ENCODE data around the gene ANKS3.

GRCh38 chr16:4682616-4683254, 51.3 kb downstream of the ANKS3 start:
- TF ChIP-seq, protein P1, sequence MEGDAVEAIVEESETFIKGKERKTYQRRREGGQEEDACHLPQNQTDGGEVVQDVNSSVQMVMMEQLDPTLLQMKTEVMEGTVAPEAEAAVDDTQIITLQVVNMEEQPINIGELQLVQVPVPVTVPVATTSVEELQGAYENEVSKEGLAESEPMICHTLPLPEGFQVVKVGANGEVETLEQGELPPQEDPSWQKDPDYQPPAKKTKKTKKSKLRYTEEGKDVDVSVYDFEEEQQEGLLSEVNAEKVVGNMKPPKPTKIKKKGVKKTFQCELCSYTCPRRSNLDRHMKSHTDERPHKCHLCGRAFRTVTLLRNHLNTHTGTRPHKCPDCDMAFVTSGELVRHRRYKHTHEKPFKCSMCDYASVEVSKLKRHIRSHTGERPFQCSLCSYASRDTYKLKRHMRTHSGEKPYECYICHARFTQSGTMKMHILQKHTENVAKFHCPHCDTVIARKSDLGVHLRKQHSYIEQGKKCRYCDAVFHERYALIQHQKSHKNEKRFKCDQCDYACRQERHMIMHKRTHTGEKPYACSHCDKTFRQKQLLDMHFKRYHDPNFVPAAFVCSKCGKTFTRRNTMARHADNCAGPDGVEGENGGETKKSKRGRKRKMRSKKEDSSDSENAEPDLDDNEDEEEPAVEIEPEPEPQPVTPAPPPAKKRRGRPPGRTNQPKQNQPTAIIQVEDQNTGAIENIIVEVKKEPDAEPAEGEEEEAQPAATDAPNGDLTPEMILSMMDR (IDR thresholded peaks at IDR 0.05) = no peak
- no peak for TF ChIP-seq POLR2A (IDR thresholded peaks at IDR 0.05)
